ENCODE results near the gene LSM3. TPM values are rescaled to one million over a fixed set of nuclear protein-coding genes. Genes with fewer than 3 reads are reported as not detected.

LSM3 gene
- total and polyA plus RNA-seq, 9 of the 15 experiments (the other 6 are each of a cell fraction or from before 2014, with no cell fraction given): 33.8 to 203 (median 61.2) TPM

DNA sequence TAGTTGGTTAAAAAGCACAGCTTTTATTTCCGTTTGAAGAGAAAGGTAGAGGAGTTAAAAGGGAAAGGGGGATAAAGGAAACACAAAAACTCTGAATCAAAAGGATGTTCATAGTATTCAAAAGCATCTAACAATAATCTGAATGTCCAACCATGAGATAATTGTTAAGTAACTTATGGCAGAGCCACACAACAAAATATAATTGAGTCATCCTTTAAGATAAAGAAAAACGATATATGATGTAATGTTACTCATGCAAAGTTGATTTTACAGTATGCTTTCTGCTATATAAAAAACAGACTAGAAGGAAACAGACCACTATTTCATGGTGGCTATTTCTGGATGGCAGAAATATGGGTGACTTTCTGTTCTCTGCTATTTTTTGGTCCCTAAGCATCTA is 4.1 kb upstream of the LSM3 start:
- Histone ChIP-seq H4K20me1 (replicated peaks; ENCODE audit: control insufficient read depth, insufficient read depth, low read length) (no peaks in the 10 kb centered on the region), H2AFZ (ENCODE audit: low read depth, low read length) (no peak overlapping the region), H3K36me3 (ENCODE audit: control insufficient read depth, insufficient read depth, low read length) (peaks cover 42% of the 10 kb centered on the region), H3K4me1 (replicated peaks in 1 of 2; ENCODE audit: control insufficient read depth in 2 of 2, insufficient read depth in 2 of 2, low read length in 2 of 2) (peaks cover 9 to 27% of the 10 kb centered on the region in 2 experiments), H3K27ac (ENCODE audit: extremely low read depth, low read depth, low read length) (no peak overlapping the region), H3K4me3 (no peak overlapping the region), H3K9me3 (replicated peaks; ENCODE audit: control insufficient read depth, insufficient read depth, low read depth, low read length) (no peaks in the 10 kb centered on the region), H3K4me2 (ENCODE audit: insufficient read depth, low read length) (no peak overlapping the region), H3K79me2 (ENCODE audit: control insufficient read depth, insufficient read depth, low read length) (peaks cover 59% of the 10 kb centered on the region), H3K27me3 (ENCODE audit: control insufficient read depth in 2 of 2, insufficient read depth in 2 of 2, low read length in 2 of 2) (no peaks in the 10 kb centered on the region), H3K9ac (ENCODE audit: insufficient read depth in 1 of 2, low read depth in 2 of 2, low read length in 2 of 2) (no peak overlapping the region), H3K9me1 (ENCODE audit: control insufficient read depth, insufficient read depth, low read length) (no peaks in the 10 kb centered on the region)
- DNase-seq (ENCODE audit: extremely low read depth in 1 of 4, low spot score in 3 of 4) (no peak), FAIRE-seq (no peak), ATAC-seq (no peak)
- 38% methylated on average over 2 of the region's 2 CpGs for WGBS (ENCODE audit: insufficient coverage, low coverage, missing lambda C conversion rate)
- in situ Hi-C loops (cut with MboI) (no loop called here), intact Hi-C loops (cut with micrococcal nuclease) (no loop called here)
- ChIA-PET POLR2A (interaction anchor here (0.7 to 1.6 kb wide), 4 partner anchors 8 to 63 kb away, joined by 3 read pairs; no protein-coding TSS in a partner anchor), CTCF (ENCODE audit: low intra/inter-chr PET ratio) (no interaction called here)
- no TSS peak for BruUV-seq (replicated peaks)
- TF ChIP-seq NFE2L1 (tag; IDR thresholded peaks at IDR 0.05; ENCODE audit: borderline replicate concordance, low read depth) (no peak), ATF3 (IDR thresholded peaks at IDR 0.05) (peak; percentile 83), ATF3 (CRISPR knock-in tag; conservative IDR thresholded peaks at IDR 0.05) (no peak), ATF7 (IDR thresholded peaks at IDR 0.05) (peak; percentile 48; the same call in 1 of the 2 replicates), FOSL1 (tag; conservative IDR thresholded peaks at IDR 0.05) (peak; percentile 66), CEBPB (tag; IDR thresholded peaks at IDR 0.05) (peak; percentile 45), SMARCA4 (IDR thresholded peaks at IDR 0.05) (peak; percentile 36; the same call in 1 of the 2 replicates), CEBPG (CRISPR knock-in tag; IDR thresholded peaks at IDR 0.05) (no peak), CEBPG (tag; conservative IDR thresholded peaks at IDR 0.05 in 1 of 2, IDR thresholded peaks at IDR 0.05 in 1 of 2) (peak; percentile 63 to 89; a peak in 3 of 4 replicates), GATAD2A (IDR thresholded peaks at IDR 0.05) (no peak), PPARD (CRISPR knock-in tag; IDR thresholded peaks at IDR 0.05) (0 out of 2 replicates have a peak, but pooled peaks have one; percentile 24), TBL1XR1 (IDR thresholded peaks at IDR 0.05; ENCODE audit: low read length in 2 of 2) (0 out of 4 replicates have a peak, but pooled peaks of 1 of the 2 experiments have one; percentile 16)

Data from K562 (cell line).